ENCODE results near the gene ZBTB21.

DNA sequence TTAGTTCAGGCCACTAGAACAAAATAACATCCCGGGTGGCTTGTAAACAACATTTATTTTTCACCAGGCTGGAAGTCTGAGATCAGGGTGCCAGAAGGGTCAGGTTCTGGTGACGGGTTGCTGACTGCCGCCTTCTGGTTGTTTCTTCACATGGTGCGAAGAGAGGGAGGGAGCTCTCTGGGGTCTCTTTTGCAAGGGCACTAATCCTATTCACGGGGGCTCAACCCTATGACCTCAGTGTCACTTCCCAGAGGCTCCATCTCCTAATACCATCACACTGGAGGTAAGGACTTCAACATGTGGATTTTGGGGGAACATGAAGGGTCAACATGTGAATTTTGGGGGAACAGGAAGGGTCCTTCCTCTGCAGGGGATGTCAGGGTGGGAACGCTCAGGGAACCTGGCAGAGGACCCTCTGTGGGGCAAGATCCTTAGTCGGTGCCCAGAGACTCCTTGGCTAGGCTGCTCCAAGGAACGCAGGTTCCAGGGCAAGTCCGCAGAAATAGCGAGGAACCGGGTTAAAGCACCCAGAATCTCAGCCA is 47.7 kb downstream of the ZBTB21 start:
- TF ChIP-seq, protein P1, sequence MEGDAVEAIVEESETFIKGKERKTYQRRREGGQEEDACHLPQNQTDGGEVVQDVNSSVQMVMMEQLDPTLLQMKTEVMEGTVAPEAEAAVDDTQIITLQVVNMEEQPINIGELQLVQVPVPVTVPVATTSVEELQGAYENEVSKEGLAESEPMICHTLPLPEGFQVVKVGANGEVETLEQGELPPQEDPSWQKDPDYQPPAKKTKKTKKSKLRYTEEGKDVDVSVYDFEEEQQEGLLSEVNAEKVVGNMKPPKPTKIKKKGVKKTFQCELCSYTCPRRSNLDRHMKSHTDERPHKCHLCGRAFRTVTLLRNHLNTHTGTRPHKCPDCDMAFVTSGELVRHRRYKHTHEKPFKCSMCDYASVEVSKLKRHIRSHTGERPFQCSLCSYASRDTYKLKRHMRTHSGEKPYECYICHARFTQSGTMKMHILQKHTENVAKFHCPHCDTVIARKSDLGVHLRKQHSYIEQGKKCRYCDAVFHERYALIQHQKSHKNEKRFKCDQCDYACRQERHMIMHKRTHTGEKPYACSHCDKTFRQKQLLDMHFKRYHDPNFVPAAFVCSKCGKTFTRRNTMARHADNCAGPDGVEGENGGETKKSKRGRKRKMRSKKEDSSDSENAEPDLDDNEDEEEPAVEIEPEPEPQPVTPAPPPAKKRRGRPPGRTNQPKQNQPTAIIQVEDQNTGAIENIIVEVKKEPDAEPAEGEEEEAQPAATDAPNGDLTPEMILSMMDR (IDR thresholded peaks at IDR 0.05), result no peak
- TF ChIP-seq EZH2 (IDR thresholded peaks at IDR 0.05) (no peak), EZH2phosphoT487 (IDR thresholded peaks at IDR 0.05) (no peak)

Measured in neural progenitor cell (in vitro differentiated cells).